GM10847 (cell line): ENCODE results near the gene C15orf40.

Experiments used
- POLR2A ChIP-seq: IDR thresholded peaks from 2 replicates; pipeline ENCODE4 v1.6.1; 2011; ENCODE audit not compliant: insufficient read length; ENCODE audit errors: extremely low read depth

The C15orf40 gene

DNA sequence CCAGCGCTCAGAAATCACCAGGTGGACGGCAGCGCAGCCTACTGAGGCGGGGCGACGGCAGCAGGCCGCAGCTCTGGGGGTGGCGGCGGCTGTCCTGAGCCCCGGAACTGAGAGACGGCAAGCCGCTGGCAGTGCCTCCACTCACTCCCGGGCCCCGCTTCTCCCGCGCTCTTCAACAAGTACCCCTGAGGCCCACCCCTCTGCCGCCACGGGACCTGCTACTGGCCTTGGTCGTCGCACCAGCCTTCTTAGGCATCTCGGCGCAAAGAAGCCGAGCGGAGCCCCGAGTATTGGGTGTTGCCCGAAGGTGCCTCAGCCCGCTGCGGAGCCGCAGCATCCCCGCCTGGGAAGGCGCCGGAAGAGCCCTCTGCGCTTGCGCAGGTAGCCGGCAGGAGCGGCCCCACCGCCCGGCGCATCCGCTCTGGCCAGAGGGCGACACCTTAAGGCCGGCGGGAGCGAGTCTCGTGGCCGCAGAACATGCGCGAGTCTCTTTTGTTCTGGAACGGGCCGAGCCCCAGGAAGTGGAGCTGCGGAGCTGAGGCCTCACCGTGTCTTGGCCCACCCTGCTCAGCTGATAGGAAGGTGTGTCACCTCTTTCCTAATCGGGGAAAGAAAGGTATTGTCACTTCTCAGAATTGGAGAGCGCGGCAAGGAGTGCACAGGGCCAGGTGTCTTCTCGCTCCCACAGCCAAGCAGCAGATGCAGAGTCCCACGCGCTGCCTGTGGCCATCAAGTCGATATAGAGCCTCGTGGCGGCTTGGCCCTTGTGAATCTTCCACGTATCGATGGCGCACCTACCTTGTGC is at the start of gene C15orf40:
C15orf40 (minus strand) TSS at position 369 of the 805 bp plus-strand sequence; CDS start at position 337, 32 bp downstream.
- TF ChIP-seq POLR2A, result peak; percentile 76

DNA sequence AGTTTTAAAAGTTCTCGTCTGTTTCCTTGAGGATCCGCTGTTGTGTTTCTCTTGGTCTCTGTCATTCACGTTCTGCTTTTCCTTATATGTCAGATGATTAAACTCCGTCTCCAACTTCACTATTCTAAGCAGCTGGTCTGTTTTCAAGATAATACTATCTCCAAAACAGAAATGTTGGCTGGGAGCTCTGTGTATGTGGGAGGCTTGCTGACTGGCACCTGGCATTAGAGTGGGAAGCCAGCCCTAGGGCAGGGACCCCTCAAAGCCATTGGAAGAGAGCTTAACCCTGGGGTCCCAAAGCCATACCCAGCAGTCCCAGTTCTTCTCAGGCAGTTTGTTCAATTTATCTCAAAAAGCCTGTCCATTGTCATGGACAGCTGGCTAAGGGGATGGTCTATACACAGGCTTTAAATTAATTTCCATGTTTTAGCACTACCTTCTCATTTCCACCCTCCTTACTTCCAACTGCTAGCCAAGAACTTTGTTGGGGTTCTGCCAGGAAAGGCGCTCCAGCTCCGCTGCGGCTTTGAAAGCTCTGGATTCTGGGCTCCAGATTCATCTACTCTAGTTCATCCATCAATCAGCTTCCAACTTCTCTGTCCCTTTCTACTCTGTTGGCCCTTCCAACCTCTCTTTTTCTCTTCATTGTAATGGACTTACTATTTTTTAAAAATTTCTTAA is 46.4 kb upstream of the C15orf40 start:
- TF ChIP-seq POLR2A, result no peak

DNA sequence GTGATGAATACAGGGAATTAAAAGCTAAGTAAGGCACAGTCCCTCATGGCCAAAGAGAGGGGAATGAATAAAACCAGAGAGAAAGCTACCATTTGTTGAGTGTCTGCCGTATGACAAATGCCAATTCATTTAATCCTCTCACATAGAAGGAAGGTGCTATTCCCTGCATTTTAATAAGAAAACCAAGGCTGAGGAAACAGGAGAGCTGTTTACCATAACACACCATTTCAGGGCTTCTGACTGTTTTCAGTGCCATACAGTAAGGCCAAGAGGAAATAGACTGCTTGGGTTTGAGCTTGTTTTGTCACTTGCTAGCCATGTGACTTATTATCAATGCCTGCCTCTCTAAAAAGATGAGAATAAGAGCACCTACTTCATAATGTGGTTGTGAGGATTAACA is 45.6 kb upstream of the C15orf40 start:
- TF ChIP-seq POLR2A, result no peak

DNA sequence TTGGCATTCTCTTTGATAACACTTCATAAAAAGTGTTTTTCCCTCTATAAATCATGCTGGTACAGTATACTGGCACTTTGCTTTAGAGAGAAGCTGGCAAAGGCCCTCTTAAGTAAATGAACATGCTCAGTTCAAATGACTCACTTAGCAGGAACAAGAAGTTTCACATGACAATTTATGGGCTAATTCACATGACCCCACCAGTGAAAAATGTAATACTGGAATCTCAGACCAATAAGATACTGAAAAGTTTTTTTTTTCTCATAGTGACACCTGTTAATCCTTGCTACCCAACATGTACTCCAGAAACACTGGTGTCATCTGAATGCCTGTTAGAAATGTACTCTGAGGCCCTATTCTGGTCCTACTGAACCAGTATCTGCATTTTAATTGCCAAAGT is 41.7 kb upstream of the C15orf40 start:
- no peak for TF ChIP-seq POLR2A

DNA sequence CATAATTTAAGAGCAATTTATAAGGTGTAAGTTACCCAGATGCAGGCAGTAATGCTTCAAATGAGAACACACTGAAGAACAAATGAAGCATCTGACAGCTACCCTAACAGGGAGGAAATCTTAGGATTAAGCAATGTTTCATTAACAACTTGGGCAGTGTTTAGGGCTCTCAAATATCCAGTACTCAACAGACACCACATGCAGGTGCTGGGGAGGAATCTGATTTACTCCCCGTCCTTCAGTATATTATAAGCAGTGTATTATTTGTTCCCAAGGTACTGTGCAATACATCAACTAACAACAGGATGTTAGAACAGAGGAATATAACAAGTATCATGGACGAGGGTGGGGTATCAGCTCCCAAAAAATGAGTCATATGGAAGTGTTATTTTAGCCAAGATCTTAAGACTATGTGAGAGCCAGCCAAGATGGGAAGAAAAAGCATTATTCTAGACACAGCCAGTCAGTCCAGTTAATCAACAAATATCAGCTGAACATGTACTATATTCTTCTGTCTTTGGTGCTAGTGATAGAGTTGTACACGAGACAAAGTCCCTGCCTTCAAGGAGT is 35.2 kb upstream of the C15orf40 start:
- no peak for TF ChIP-seq POLR2A

DNA sequence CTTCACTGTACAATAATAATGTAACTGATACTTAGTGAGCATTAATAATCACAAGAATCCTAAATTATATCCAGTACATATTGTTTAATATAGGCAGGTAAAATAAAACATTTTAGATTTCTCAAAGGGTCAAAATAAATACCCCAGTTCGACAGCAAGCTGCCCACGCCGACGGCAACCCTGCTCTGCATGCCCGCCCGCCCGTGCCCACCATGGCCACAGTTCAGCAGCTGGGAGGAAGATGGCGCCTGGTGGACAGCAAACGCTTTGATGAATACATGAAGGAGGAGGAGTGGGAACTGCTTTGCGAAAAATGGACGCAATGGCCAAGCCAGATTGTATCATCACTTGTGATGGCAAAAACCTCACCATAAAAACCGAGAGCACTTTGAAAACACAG is 32.7 kb upstream of the C15orf40 start:
- TF ChIP-seq POLR2A, result no peak

DNA sequence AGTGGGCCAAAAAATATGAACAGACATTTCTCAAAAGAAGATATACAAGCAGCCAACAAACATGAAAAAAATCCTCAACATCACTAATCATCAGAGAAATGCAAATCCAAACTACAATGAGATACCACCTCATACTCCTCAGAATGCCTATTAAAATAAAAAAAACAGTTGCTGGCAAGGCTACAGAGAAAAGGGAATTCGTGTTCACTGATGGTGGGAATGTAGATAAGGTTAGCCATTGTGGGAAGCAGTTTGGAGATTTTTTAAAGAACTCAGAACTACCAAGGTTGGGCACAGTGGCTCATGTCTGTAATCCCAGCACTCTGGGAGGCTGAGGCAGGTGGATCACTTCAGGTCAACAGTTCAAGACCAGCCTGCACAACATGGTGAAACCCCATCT is 27.8 kb upstream of the C15orf40 start:
- no peak for TF ChIP-seq POLR2A

DNA sequence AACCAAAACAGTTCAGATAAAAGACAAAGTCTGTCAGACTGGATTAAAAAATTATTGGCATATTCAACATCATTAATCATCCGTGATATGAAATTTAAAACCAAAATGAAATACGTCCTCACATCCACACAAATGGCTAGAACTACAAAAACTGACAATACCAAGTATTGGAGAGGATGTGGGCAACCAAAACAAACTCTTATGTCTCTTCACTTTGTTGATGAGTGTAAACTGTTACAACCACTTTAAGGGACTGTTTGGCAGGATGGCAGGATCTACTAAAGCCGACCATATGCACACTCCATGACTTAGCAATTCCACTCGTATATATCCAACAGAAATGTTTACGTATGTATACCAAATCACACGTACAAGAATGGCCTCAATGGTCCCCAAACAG is 24.8 kb upstream of the C15orf40 start:
- no peak for TF ChIP-seq POLR2A

DNA sequence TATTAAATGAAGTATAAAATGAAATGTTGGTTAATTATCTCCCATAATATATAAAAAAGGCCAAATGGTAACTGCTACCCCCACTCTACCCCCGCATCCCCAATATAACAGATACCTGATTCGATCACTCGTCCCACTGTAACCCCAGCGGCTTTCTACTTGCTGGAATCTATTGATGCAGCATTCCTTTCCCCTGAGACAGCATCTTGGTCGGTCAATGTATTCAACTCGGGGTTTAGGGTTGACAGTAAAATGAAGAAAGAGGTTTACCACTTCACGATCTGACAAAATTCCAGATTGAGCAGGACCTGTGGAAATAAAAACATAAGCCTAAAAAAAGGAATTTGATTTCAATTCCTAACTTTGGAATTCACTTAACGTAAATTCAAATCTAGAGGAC is 18.6 kb upstream of the C15orf40 start:
- no peak for TF ChIP-seq POLR2A

DNA sequence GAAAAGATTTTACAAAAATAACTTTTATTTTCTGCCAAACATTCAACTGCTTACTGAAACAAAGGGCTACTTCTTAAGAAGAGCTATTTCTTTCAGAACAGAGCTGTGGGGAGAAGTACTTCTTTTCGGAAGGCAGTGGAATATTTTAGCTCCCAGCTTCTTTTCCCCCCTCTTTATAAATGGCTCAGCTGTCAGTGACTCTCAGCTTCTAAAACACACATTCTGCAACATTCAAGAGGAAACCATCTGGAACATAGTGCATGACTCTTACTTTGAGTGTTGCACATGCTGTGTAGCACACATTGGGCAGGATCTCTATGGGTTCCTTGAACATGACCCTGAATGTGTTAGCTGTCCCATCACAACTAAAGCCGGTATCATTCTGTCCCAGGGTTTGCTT is 7.0 kb upstream of the C15orf40 start:
- TF ChIP-seq POLR2A, result no peak

DNA sequence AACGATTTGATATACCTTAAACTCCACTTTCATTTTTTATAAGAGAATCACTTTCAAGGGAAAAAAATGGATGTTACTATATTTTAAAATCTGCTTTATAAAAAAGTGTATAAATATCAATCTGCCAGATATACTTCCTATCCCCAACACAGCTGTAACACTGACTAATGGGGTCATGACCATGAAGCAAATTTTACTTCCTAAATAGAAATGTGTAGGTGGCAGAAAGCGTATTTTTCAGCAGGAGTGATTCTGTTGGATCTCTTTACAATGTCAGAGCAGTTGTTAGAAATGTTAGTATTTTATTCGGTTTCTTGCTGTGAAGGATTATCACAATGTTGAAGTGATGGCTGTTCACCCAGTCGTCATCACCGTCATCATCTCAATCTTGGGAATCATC is 5.5 kb upstream of the C15orf40 start:
- no peak for TF ChIP-seq POLR2A

DNA sequence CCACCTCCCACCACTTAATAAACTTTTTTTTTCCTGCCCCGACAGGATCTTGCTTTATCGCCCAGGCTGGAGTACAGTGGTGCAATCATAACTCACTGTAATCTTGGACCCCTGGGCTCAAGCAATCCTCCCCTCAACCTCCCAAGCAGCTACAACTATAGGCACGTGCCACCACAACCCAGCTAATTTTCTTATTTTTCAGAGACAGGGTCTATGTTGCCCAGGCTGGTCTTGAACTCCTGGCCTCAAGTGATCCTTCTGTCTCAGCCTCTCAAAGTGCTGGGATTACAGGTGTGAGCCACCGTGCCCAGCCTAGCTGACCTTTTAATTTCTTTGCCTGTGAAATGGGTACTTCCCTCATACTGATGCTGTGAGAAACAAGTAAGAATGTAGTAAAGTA is 3.9 kb upstream of the C15orf40 start:
- TF ChIP-seq POLR2A, result no peak

DNA sequence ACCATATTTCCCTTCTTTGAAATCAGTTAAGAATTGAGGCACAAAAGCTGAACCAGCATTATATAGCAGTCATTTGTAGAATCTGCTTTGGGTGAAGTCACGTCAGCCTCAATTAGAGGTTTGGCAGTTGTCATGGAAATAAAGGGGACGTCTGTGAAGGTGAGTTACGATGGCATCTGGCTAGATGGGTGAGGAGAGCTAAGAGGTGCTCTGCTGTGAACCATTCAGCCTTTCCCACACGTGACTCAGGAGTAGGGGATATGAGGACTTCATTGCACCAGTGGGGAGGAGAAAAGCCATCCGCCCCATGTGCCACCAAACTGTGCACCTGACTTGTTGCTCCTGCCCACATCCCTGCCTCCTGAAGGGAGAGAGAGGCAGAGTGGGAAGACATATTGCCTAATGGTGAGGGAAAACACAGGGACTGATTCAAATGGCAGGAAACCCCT is 2.8 kb upstream of the C15orf40 start:
- TF ChIP-seq POLR2A, result no peak

DNA sequence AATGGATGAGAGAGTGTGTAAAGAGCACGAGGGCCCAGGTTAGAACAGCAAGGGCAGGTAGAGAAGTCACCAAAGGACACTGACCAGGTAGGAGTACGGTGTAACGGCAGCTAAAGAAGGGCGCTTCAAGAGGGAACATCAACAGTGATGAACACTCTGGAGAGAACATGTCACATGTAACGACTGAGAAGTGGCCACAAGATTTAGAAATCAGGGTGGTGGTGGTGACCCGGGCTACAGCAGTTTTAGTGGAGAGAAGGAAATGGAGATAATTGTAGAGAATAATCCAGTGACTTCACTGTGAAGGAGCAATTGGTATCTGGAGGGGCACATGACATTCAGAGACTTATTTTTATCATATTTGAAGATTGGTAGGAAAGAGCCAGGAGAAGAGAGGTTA is 1.2 kb upstream of the C15orf40 start:
- TF ChIP-seq POLR2A, result no peak

DNA sequence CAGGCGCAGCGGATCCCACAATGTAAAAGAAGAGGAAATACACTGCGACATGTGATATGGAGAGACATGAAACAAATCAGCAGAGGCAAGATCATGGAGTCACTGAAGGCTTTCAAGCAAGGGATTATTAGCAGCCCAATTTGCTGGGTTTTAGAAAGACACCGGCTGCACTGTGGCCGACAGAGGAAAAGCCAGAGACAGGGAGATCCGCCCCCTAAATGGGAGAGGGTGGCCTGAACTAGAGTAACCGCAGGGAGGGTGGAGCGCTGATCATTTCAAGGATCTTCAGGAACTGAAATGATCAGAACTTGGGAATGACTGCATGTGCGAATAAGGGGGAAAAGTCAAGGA is 612 bp upstream of the C15orf40 start:
- no peak for TF ChIP-seq POLR2A

DNA sequence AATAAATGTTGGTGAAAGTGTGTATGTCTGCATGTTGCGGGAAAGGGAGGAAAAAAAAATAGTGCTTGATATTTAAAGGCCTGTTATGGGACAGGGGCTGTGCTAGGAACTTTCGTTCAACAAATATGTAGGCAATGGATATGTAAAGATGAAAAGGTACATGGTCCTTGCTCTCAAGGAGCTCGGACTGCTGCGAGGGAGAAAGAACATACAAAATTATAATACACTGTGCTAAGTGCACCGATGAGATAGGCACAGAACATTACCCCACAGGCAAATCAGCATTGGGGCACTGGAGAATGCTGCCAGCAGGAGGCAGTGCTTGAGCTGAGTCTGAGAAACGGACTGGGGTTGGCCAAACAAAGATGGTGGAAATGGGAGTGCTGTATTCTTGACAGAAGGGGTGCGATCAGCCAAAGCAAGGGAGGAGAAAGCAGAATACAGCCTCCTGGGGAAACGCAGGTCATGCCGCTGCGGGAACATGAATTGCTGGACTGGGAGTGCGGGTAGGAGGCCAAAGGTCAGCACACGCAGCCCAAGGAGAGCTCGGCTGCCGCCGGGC is 649 bp downstream of the C15orf40 start:
- TF ChIP-seq POLR2A, result no peak
